Glutamatergic neuron (in vitro differentiated cells): ENCODE measurements around the gene TPD52L2. TPM values are rescaled to one million over a fixed set of nuclear protein-coding genes. Genes with fewer than 3 reads are reported as not detected.
A peak's percentile ranks its signal among the peaks of the same experiment; 100 is the strongest.

ENCODE experiments used
- DNase-seq: peaks from one replicate; pipeline ENCODE4 v3.0.0; 2022
- H3K27ac Mint-ChIP-seq: one replicate; pipeline ENCODE4 v1.8.0; 2020; ENCODE audit warnings: mild to moderate bottlenecking, mixed read lengths, inconsistent platforms; ENCODE audit not compliant: unreplicated experiment
- H3K27me3 Mint-ChIP-seq: one replicate; pipeline ENCODE4 v1.8.0; 2020; ENCODE audit warnings: mild to moderate bottlenecking, moderate library complexity, mixed read lengths, inconsistent platforms; ENCODE audit not compliant: unreplicated experiment
- H3K36me3 Mint-ChIP-seq: one replicate; pipeline ENCODE4 v1.8.0; 2020; ENCODE audit warnings: mild to moderate bottlenecking, mixed read lengths, inconsistent platforms; ENCODE audit not compliant: unreplicated experiment
- H3K4me1 Mint-ChIP-seq: one replicate; pipeline ENCODE4 v1.8.0; 2020; ENCODE audit warnings: mild to moderate bottlenecking, low read depth, mixed read lengths, inconsistent platforms; ENCODE audit not compliant: unreplicated experiment
- H3K4me3 Mint-ChIP-seq: one replicate; pipeline ENCODE4 v1.8.0; 2020; ENCODE audit warnings: mild to moderate bottlenecking, mixed read lengths, inconsistent platforms; ENCODE audit not compliant: unreplicated experiment
- H3K9me3 Mint-ChIP-seq: one replicate; pipeline ENCODE4 v1.8.0; 2020; ENCODE audit warnings: mild to moderate bottlenecking, moderate library complexity, mixed read lengths, inconsistent platforms; ENCODE audit not compliant: unreplicated experiment
- CTCF ChIP-seq: fragments of 200-600 bp; sonication (generic); IDR thresholded peaks from one replicate; pipeline ENCODE4 v1.5.0; 2021; ENCODE audit not compliant: partially characterized antibody, unreplicated experiment
- total RNA-seq: library from RNA; stranded (reverse); fragmentation: NEBNext Ultra II Directional; extraction: Animal tissue kit (Norgen Biotek cat#: 25700); gene quantifications from one replicate; pipeline ENCODE4 v1.2.1, GENCODE V29; 2021; ENCODE audit not compliant: unreplicated experiment

Gene TPD52L2
- total RNA-seq, 1 donor from 2014 or later, result 109 TPM

GRCh38 chr20:63897978-63898561 lies 33.0 kb downstream of the TPD52L2 start:
- TF ChIP-seq CTCF, result no peak
- Mint-ChIP-seq H3K4me1 (peaks cover 22% of the 10 kb centered on the region), H3K4me3 (no peak overlapping the region), H3K9me3 (peaks cover 8% of the 10 kb centered on the region), H3K27ac (no peak overlapping the region), H3K27me3 (peaks cover 9% of the 10 kb centered on the region), H3K36me3 (no peaks in the 10 kb centered on the region)
- DNase-seq, result no peak

GRCh38 chr20:63898882-63899558 lies 34.0 kb downstream of the TPD52L2 start:
- no peaks in the 10 kb centered on the region for H3K36me3 Mint-ChIP-seq
- no peak for TF ChIP-seq CTCF
- H3K27ac Mint-ChIP-seq, result no peak overlapping the region
- H3K9me3 Mint-ChIP-seq, result peaks cover 8% of the 10 kb centered on the region
- H3K4me1 Mint-ChIP-seq, result peaks cover 20% of the 10 kb centered on the region
- H3K4me3 Mint-ChIP-seq, result no peak overlapping the region
- no peak for DNase-seq
- H3K27me3 Mint-ChIP-seq, result peaks cover 7% of the 10 kb centered on the region

GRCh38 chr20:63900413-63900812 lies 35.3 kb downstream of the TPD52L2 start:
- Mint-ChIP-seq H3K27me3 (peaks cover 5% of the 10 kb centered on the region), H3K27ac (peak overlapping the region; percentile 78), H3K4me3 (no peak overlapping the region), H3K9me3 (peaks cover 6% of the 10 kb centered on the region), H3K36me3 (no peaks in the 10 kb centered on the region), H3K4me1 (peaks cover 23% of the 10 kb centered on the region)
- DNase-seq, result no peak
- TF ChIP-seq CTCF, result no peak

- H3K4me1 Mint-ChIP-seq, result peaks cover 12% of the 10 kb centered on the region
- H3K9me3 Mint-ChIP-seq, result peaks cover 4% of the 10 kb centered on the region
- DNase-seq, result no peak
- H3K36me3 Mint-ChIP-seq, result no peaks in the 10 kb centered on the region
- no peaks in the 10 kb centered on the region for H3K27me3 Mint-ChIP-seq
- H3K4me3 Mint-ChIP-seq, result no peak overlapping the region
- TF ChIP-seq CTCF, result no peak
- no peak overlapping the region for H3K27ac Mint-ChIP-seq
Measured at GRCh38 chr20:63903796-63904561, 38.9 kb downstream of the TPD52L2 start.
